ENCODE results near the gene SQSTM1. TPM values are rescaled to one million over a fixed set of nuclear protein-coding genes. Genes with fewer than 3 reads are reported as not detected.

Gene SQSTM1
- total and polyA plus RNA-seq, 2 experiments from 2014 or later: 402 to 641 TPM

DNA sequence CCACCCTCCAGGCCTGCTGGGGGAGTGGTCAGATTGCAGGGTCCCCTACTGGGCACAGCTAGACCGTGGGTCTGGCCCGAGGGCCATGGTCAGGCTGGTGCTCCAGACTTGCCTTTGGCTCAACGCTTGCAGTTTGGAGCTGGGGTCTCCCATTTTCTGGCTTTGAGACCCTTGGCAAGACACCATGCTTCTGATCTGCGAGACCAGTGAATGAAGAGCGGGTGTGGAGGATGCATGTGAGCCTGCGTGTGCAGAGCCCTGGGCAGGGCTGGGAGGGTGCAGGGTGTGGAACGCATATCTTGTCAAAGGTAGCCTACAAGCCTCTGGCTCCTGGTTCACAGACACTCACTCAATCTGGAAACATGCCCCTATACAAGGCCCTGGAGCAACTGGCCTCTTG is 44.0 kb downstream of the SQSTM1 start:
- WGBS (ENCODE audit: low lambda C conversion rate, missing lambda C conversion rate): 92% methylated on average over 7 of the region's 7 CpGs
- no peak for DNase-seq (ENCODE audit: low spot score)
- no peak overlapping the region for H3K4me2 ChIP-seq

DNA sequence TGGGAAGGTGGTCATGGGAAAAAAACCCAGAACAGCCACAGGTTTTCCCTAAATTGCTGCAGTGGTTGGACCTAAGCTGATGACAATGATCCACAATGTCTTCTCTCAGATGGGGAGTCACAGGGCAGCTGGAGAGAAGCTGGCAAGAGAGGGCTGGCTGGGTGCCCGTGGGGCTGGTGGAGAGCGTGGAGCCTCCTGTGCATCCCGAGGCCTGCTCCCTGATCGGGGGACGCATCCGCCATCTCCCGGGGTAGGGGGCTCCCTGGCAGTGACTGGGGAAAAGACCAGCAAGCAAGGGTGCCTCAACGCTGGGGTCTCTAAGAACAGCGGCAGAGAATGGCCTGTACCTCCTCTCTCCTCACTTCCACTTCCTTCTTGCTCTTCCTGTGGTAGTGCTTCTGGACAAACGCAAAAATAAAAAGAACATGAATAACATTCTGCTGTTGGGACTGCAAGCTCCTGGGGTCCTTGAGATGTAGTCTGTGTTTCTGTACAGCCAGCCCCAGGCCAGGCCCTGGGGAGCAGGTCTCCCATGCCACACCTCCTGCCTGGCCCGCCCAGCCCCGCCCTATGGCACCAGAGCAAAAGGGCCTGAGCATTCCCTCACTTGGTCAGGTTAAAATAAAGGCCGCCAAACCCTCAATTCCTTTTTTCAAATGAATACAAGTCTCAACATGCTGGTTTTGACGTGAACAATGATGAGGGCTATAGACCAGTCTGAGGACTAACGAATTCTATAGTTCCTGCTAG is 45.0 kb downstream of the SQSTM1 start:
- no peak for DNase-seq (ENCODE audit: low spot score)
- Histone ChIP-seq H3K27me3 (no peaks in the 10 kb centered on the region), H3K27ac (no peak overlapping the region), H3K4me3 (no peak overlapping the region), H3K9me2 (replicated peaks; ENCODE audit: insufficient read depth) (no peaks in the 10 kb centered on the region), H4K20me1 (ENCODE audit: insufficient read depth, poor library complexity, severe bottlenecking) (no peaks in the 10 kb centered on the region), H2AFZ (no peak overlapping the region), H3K4me1 (ENCODE audit: insufficient read depth) (no peaks in the 10 kb centered on the region), H3K36me3 (replicated peaks; ENCODE audit: insufficient read depth, low read depth) (no peaks in the 10 kb centered on the region), H3K4me2 (no peak overlapping the region), H3K9me3 (ENCODE audit: low read depth) (no peaks in the 10 kb centered on the region), H3K79me2 (no peaks in the 10 kb centered on the region)
- TF ChIP-seq, protein P1, sequence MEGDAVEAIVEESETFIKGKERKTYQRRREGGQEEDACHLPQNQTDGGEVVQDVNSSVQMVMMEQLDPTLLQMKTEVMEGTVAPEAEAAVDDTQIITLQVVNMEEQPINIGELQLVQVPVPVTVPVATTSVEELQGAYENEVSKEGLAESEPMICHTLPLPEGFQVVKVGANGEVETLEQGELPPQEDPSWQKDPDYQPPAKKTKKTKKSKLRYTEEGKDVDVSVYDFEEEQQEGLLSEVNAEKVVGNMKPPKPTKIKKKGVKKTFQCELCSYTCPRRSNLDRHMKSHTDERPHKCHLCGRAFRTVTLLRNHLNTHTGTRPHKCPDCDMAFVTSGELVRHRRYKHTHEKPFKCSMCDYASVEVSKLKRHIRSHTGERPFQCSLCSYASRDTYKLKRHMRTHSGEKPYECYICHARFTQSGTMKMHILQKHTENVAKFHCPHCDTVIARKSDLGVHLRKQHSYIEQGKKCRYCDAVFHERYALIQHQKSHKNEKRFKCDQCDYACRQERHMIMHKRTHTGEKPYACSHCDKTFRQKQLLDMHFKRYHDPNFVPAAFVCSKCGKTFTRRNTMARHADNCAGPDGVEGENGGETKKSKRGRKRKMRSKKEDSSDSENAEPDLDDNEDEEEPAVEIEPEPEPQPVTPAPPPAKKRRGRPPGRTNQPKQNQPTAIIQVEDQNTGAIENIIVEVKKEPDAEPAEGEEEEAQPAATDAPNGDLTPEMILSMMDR (IDR thresholded peaks at IDR 0.05; ENCODE audit: poor library complexity): no peak
- TF ChIP-seq EZH2phosphoT487 (IDR thresholded peaks at IDR 0.05; ENCODE audit: low read depth, severe bottlenecking, unreplicated experiment): no peak
- TF ChIP-seq EZH2 (IDR thresholded peaks at IDR 0.05; ENCODE audit: borderline replicate concordance): no peak
- WGBS (ENCODE audit: low lambda C conversion rate, missing lambda C conversion rate): 97% methylated on average over 13 of the region's 15 CpGs

More for the DNA sequence above, 44.0 kb downstream of the SQSTM1 start:
- Histone ChIP-seq H3K79me2 (peaks cover 5% of the 10 kb centered on the region), H3K9me3 (ENCODE audit: low read depth) (no peaks in the 10 kb centered on the region), H3K4me1 (ENCODE audit: insufficient read depth) (no peaks in the 10 kb centered on the region), H3K27ac (no peak overlapping the region), H3K4me3 (no peak overlapping the region), H4K20me1 (ENCODE audit: insufficient read depth, poor library complexity, severe bottlenecking) (no peaks in the 10 kb centered on the region), H3K36me3 (replicated peaks; ENCODE audit: insufficient read depth, low read depth) (no peaks in the 10 kb centered on the region), H2AFZ (no peak overlapping the region), H3K9me2 (replicated peaks; ENCODE audit: insufficient read depth) (no peaks in the 10 kb centered on the region), H3K27me3 (no peaks in the 10 kb centered on the region)
- TF ChIP-seq, protein P1 (IDR thresholded peaks at IDR 0.05; ENCODE audit: poor library complexity): no peak
- TF ChIP-seq EZH2phosphoT487 (IDR thresholded peaks at IDR 0.05; ENCODE audit: low read depth, severe bottlenecking, unreplicated experiment) (no peak), EZH2 (IDR thresholded peaks at IDR 0.05; ENCODE audit: borderline replicate concordance) (no peak)

GRCh38 chr5:179866241-179867078 is 45.8 kb downstream of the SQSTM1 start:
- Histone ChIP-seq H3K79me2 (no peaks in the 10 kb centered on the region), H4K20me1 (ENCODE audit: insufficient read depth, poor library complexity, severe bottlenecking) (no peaks in the 10 kb centered on the region), H3K4me2 (no peak overlapping the region), H3K9me3 (ENCODE audit: low read depth) (no peaks in the 10 kb centered on the region), H3K27me3 (no peaks in the 10 kb centered on the region), H3K9me2 (replicated peaks; ENCODE audit: insufficient read depth) (no peaks in the 10 kb centered on the region), H3K4me1 (ENCODE audit: insufficient read depth) (no peaks in the 10 kb centered on the region), H3K4me3 (no peak overlapping the region), H3K36me3 (replicated peaks; ENCODE audit: insufficient read depth, low read depth) (no peaks in the 10 kb centered on the region), H2AFZ (no peak overlapping the region), H3K27ac (no peak overlapping the region)
- 94% methylated on average over 21 of the region's 21 CpGs for WGBS (ENCODE audit: low lambda C conversion rate, missing lambda C conversion rate)
- no peak for DNase-seq (ENCODE audit: low spot score)
- no peak for TF ChIP-seq EZH2phosphoT487 (IDR thresholded peaks at IDR 0.05; ENCODE audit: low read depth, severe bottlenecking, unreplicated experiment)
- TF ChIP-seq, protein P1 (IDR thresholded peaks at IDR 0.05; ENCODE audit: poor library complexity): no peak
- TF ChIP-seq EZH2 (IDR thresholded peaks at IDR 0.05; ENCODE audit: borderline replicate concordance): no peak

Measured in hepatocyte (in vitro differentiated cells).